CD4-positive, CD25-positive, alpha-beta regulatory T cell (primary cell): ENCODE results near the gene RAD51. TPM values are rescaled to one million over a fixed set of nuclear protein-coding genes. Genes with fewer than 3 reads are reported as not detected.

Experiments
- ATAC-seq, 2 donors: fragments of 150-1000 bp; cut with Tn5 transposase; one replicate each; pipeline ENCODE4 v1.10.0; 2021; ENCODE audit warnings: low read depth in 2 of 2, moderate number of reproducible peaks in 2 of 2, moderate library complexity in 1 of 2
- DNase-seq, 3 donors: peaks; one replicate each; pipeline versions ENCODE4 v3.0.0 to v3.0.0-alpha.2; 2012 to 2022; ENCODE audit warnings: mixed read lengths in 1 of 3
- H3K27ac ChIP-seq: one replicate; pipeline ENCODE4 v1.7.0; 2013; ENCODE audit warnings: mild to moderate bottlenecking, low read length; ENCODE audit not compliant: insufficient read depth, poor library complexity, severe bottlenecking
- H3K27me3 ChIP-seq: one replicate; pipeline ENCODE4 v1.7.0; 2013; ENCODE audit warnings: low read length; ENCODE audit not compliant: control insufficient read depth, insufficient read depth
- H3K36me3 ChIP-seq: one replicate; pipeline ENCODE4 v1.7.0; 2013; ENCODE audit warnings: mild to moderate bottlenecking, low read length, moderate library complexity; ENCODE audit not compliant: control insufficient read depth, insufficient read depth
- H3K4me1 ChIP-seq: 2 replicates; pipeline ENCODE4 v1.7.0; 2013; ENCODE audit warnings: mild to moderate bottlenecking, low read length; ENCODE audit not compliant: insufficient read depth, control insufficient read depth, poor library complexity, severe bottlenecking
- H3K4me3 ChIP-seq: one replicate; pipeline ENCODE4 v1.7.0; 2013; ENCODE audit warnings: low read depth, mild to moderate bottlenecking, low read length, moderate library complexity
- H3K9me3 ChIP-seq, 2 experiments: 1 replicate in 1 of 2; 2 replicates in 1 of 2; pipeline ENCODE4 v1.7.0; 2013; ENCODE audit warnings: low read length in 2 of 2, mild to moderate bottlenecking in 1 of 2, moderate library complexity in 1 of 2; ENCODE audit not compliant: control insufficient read depth in 2 of 2
- H3K27ac Mint-ChIP-seq, 3 donors: one replicate each; pipeline ENCODE4 v1.8.0; 2020 to 2022; ENCODE audit warnings: mild to moderate bottlenecking in 3 of 3, mixed read lengths in 3 of 3, moderate library complexity in 2 of 3
- H3K27me3 Mint-ChIP-seq: one replicate; pipeline ENCODE4 v1.8.0; 2022; ENCODE audit warnings: mild to moderate bottlenecking, mixed read lengths
- H3K36me3 Mint-ChIP-seq: one replicate; pipeline ENCODE4 v1.8.0; 2020; ENCODE audit warnings: mixed read lengths
- H3K4me1 Mint-ChIP-seq, 4 donors: one replicate each; pipeline ENCODE4 v1.8.0; 2020 to 2022; ENCODE audit warnings: mixed read lengths in 4 of 4, mild to moderate bottlenecking in 1 of 4
- H3K4me3 Mint-ChIP-seq, 4 donors: one replicate each; pipeline ENCODE4 v1.8.0; 2020 to 2022; ENCODE audit warnings: mild to moderate bottlenecking in 4 of 4, mixed read lengths in 4 of 4, moderate library complexity in 3 of 4
- H3K9me3 Mint-ChIP-seq, 7 donors: one replicate each; pipeline ENCODE4 v1.8.0; 2020 to 2022; ENCODE audit warnings: mixed read lengths in 7 of 7, mild to moderate bottlenecking in 3 of 7, moderate library complexity in 2 of 7
- polyA plus RNA-seq, 4 donors: library from polyadenylated mRNA; unstranded; fragments of 300-500 nt; fragmentation: Illumina TruSeq; gene quantifications; one replicate each; pipeline ENCODE4 v1.2.3, GENCODE V29; 2021
- total RNA-seq: library from RNA; stranded (reverse); gene quantifications from one replicate; pipeline ENCODE4 v1.2.3, GENCODE V29; 2022

The RAD51 gene
- total and polyA plus RNA-seq, 5 donors from 2014 or later = 1.5 to 6.5 (median 4.9) TPM

DNA sequence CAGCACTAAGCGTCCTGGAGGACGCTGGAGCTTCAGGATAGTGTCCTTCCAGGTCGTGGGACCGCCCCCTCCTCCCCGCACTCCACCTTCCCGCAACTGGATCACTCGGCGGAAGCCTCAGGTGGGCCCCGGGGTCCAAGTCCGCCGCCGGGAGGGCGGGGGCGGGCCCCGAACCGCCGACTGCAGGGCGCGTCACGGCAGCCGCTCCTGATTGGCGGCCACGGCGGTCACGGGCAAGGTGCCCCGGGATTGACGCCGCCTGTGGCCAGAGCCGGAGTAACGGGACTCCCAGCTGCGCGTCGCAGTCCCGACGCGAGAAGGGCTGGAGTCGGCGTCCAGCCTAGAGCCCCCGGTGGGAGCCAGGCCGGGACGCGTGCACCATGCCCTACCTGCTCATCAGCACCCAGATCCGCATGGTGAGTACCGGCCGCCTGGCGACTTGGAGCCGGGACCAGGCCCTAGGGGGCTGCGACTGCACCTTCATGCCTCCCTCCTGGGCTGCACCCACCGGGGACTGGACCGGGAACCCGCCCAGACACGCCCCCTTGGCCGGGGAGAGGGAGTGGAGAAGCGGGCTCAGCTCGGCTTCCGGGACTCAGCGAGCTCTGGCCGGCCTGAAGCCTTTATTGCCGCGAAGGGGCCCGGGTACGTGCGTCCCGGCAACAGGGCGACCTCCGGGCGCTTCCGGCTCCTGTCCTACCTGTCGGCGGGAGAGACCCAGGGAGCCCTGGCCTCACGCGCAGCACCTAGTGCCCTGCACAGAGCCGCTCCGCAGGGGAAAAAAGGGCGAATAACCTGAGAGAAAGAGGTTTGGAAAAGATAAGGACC is 69.0 kb downstream of the RAD51 start, which contains the start of gene GCHFR:
Gene GCHFR (plus strand): TSS at position 268 of the 828 bp plus-strand sequence. CDS start 113 bp downstream, at position 381.
- peaks cover 5% of the 10 kb centered on the region for H3K36me3 ChIP-seq
- Mint-ChIP-seq H3K27me3 (no peaks in the 10 kb centered on the region), H3K9me3 (no peaks in the 10 kb centered on the region), H3K4me3 (peak within 1 kb of the TSS; percentile 87 to 94 (median 90)), H3K36me3 (no peaks in the 10 kb centered on the region), H3K27ac (peak within 1 kb of the TSS; percentile 90 to 93 (median 91)), H3K4me1 (peaks cover 5 to 43% (median 11%) of the 10 kb centered on the region in 4 donors)
- H3K27ac ChIP-seq = peak within 1 kb of the TSS; percentile 78
- H3K4me1 ChIP-seq = peaks cover 38% of the 10 kb centered on the region
- H3K9me3 ChIP-seq = no peaks in the 10 kb centered on the region
- peak within 1 kb of the TSS; percentile 82 for H3K4me3 ChIP-seq
- DNase-seq (peak; percentile 67 to 82 (median 74)), ATAC-seq (peak; percentile 44 to 56)
- H3K27me3 ChIP-seq = no peaks in the 10 kb centered on the region

DNA sequence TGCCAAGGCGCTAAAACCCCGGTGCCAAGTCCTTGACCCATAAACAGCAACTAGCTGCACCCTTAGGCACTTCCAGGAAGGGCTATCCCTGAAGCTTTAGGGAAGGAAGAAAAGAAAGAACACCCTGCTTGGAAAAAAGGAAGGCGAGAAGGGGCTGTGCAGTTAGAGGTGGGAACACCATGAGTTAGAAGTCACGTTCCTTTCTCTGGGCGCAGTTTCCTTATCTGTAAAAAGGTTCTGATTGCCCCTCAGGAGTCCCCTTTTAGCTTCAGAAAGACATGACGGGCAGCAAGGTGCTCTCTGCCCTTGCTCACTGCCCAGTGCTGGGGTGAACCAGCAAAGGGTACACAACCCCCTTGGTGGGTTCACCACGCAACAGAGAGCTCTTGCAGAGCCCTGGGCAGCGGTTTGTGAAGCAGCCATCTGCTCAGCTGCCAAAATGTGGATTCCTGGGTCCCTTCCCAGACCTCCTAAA is 69.7 kb downstream of the RAD51 start:
- Mint-ChIP-seq H3K27me3 (no peaks in the 10 kb centered on the region), H3K4me1 (peaks cover 7 to 50% (median 15%) of the 10 kb centered on the region in 4 donors), H3K4me3 (peak overlapping the region; percentile 87 to 94 (median 90)), H3K9me3 (no peaks in the 10 kb centered on the region), H3K36me3 (no peaks in the 10 kb centered on the region), H3K27ac (peak overlapping the region; percentile 90 to 93 (median 91))
- H3K4me3 ChIP-seq = peak overlapping the region; percentile 82
- peaks cover 5% of the 10 kb centered on the region for H3K36me3 ChIP-seq
- H3K27ac ChIP-seq = peak overlapping the region; percentile 78
- H3K27me3 ChIP-seq = no peaks in the 10 kb centered on the region
- ATAC-seq (no peak), DNase-seq (no peak)
- H3K4me1 ChIP-seq = peaks cover 45% of the 10 kb centered on the region
- H3K9me3 ChIP-seq = no peaks in the 10 kb centered on the region

DNA sequence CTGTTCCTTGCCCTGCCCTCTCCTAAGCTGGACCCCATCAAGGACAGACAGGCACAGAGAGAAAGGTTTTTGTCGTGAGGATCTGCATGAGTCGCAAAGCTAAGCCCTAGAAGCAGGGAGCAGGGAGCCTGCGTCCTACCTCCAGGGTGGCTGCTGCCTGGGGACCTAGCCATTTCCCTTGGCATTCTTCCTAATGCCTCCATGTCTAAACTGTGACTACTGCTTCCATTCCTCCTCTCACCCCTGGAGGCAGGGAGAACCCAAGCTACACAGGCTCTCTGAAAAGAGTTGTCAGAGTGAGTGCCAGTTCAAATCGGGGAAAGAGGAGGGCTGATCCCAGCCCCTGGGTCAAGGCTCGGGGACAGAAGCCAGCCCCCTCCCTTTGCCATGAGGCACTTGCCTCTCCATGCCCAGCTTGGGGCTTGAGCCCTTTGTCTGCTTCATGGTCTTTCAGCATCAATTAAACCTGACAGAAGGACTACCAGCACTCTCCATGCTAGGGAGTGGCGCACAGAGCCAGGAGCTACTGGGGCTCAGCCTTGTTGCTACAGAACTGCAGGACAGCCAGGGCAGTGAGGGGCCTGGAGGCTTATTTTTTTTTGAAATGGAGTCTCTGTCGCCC is 71.3 kb downstream of the RAD51 start:
- Histone ChIP-seq H3K9me3 (no peaks in the 10 kb centered on the region), H3K27me3 (no peaks in the 10 kb centered on the region), H3K4me3 (no peak overlapping the region), H3K4me1 (peaks cover 50% of the 10 kb centered on the region), H3K27ac (peak overlapping the region; percentile 78), H3K36me3 (peaks cover 5% of the 10 kb centered on the region)
- Mint-ChIP-seq H3K27ac (peak overlapping the region in 2 of 3 donors; percentile 51 to 90), H3K27me3 (no peaks in the 10 kb centered on the region), H3K36me3 (no peaks in the 10 kb centered on the region), H3K9me3 (no peaks in the 10 kb centered on the region), H3K4me3 (peak overlapping the region in 1 of 4 donors; percentile 82), H3K4me1 (peaks cover 7 to 61% (median 19%) of the 10 kb centered on the region in 4 donors)
- ATAC-seq = no peak
- DNase-seq = no peak

DNA sequence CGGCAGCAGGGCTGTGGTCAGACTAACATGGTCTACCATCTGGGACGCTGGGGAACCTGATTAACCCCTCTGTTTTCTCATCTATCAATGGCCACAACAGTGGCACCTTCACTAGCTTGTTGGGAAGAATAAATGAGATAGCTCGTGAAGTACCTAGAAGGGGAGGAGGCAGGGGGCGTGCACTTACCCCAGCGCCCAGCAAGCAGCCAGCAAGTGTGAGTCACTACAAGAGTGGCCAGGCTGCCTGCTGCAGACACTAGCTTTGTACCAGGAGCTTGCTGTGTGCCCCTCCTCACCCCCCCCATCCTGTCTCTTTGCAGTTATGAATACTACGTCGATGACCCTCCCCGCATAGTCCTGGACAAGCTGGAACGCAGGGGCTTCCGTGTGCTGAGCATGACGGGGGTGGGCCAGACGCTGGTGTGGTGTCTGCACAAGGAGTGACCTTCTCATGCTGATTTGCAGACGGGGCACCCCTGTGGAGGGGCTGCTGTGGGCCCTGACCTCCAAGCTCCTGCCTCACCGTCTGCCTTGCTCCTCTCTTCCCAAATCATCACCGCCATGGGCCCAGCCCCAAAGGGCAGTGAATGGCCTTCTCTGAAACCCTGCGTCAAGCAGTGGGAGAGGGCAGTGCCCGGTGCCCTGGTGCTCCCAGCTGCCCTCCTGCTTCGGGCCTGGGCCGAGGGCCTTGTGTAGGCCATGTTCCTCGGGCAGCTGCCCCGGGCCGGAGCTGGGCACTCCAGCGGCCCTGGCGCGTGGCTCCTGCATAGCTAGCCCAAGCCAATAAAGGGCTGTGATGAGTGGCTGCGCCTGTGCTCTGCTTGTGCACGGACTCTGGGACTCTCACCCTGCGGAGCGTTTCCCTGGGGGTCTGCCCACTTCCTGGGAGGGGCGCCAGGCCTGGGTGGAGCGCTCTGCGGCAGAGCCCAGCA is 72.2 kb downstream of the RAD51 start:
- Histone ChIP-seq H3K36me3 (peaks cover 5% of the 10 kb centered on the region), H3K27me3 (no peaks in the 10 kb centered on the region), H3K27ac (no peak overlapping the region), H3K4me3 (no peak overlapping the region), H3K9me3 (no peaks in the 10 kb centered on the region), H3K4me1 (peaks cover 50% of the 10 kb centered on the region)
- no peaks in the 10 kb centered on the region for H3K27me3 Mint-ChIP-seq
- ATAC-seq (no peak), DNase-seq (no peak)
- H3K4me3 Mint-ChIP-seq = peak overlapping the region in 1 of 4 donors; percentile 81
- H3K36me3 Mint-ChIP-seq = no peaks in the 10 kb centered on the region
- peak overlapping the region in 1 of 3 donors; percentile 26 for H3K27ac Mint-ChIP-seq
- peaks cover 7 to 61% (median 19%) of the 10 kb centered on the region in 4 donors for H3K4me1 Mint-ChIP-seq
- no peaks in the 10 kb centered on the region for H3K9me3 Mint-ChIP-seq

DNA sequence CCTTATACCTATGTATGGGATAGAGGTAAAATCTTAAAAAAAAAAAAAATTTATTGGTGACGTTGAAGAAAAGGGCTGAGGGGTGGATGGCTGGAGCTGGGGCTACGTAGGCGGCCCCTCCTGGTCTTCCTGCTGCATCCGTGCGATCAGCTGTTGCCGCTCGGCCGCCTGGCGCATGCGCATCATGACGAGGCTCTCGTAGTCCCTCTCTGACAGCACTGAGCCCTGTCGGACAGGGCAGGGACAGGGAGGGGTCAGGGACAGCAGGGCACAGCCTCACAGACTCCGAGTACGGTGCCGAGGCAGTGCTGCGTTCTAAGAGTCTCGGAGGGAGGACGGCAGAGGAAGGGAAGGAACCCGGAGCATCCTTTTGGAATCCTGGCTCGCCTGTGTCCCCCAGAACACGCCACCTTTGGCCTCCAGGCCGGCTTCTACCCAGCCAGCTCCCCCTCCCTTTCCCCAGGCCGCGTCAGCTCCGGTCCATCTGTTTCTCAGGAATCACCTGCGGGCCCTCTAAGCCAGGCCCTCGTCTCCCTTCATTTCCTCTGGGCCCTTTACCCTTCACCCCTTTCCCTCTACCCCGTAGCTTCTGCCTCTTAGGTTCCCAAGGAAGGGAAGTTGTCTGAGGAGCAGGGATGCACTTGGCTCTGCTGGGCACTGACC is 73.0 kb downstream of the RAD51 start:
- Mint-ChIP-seq H3K36me3 (no peaks in the 10 kb centered on the region), H3K4me3 (peak overlapping the region in 2 of 4 donors; percentile 51 to 81), H3K27ac (peak overlapping the region in 2 of 3 donors; percentile 83 to 94), H3K4me1 (peaks cover 7 to 55% (median 19%) of the 10 kb centered on the region in 4 donors), H3K27me3 (no peaks in the 10 kb centered on the region), H3K9me3 (no peaks in the 10 kb centered on the region)
- DNase-seq (no peak), ATAC-seq (no peak)
- H3K27me3 ChIP-seq = no peaks in the 10 kb centered on the region
- H3K4me1 ChIP-seq = peaks cover 49% of the 10 kb centered on the region
- H3K4me3 ChIP-seq = no peak overlapping the region
- H3K27ac ChIP-seq = no peak overlapping the region
- H3K36me3 ChIP-seq = peaks cover 5% of the 10 kb centered on the region
- H3K9me3 ChIP-seq = no peaks in the 10 kb centered on the region

DNA sequence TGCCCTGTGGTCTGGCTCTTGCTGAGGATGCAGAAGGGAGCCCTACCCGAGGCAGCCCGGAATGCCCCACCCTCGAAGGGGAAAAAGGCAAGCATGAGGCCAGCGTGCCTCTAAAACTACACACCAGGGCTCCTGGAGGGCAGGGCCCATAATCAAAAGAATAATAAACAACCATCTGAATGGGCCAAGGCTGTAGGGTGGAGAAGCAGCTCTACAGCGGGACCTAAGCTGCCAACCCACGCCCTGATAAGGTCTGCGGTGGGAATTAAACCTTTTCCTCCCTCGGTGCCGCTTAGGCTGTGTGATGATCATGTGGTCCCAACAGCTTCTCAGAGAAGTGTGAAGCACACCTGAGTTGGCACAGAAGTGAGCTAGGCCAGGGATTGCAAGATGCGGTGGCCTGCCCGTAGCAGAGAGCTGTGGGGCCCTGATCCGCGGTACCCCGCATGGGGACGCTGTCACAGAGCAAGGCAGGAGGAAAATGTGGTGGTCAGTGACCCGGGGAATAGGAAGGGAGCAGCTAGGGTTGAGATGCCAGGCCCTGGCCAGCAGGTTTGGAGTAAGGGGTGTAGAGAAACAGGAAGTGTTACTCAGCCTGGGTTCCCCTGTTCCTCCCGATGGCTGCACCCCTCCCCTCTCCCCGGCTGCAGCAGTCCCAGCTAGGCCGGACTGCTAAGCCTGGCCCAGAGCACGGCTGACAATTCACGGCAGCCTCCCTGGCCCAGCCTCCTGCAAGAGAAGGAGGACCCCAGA is 73.7 kb downstream of the RAD51 start:
- Mint-ChIP-seq H3K27me3 (no peaks in the 10 kb centered on the region), H3K4me1 (peaks cover 7 to 49% (median 19%) of the 10 kb centered on the region in 4 donors), H3K4me3 (peak overlapping the region; percentile 62 to 89 (median 84)), H3K36me3 (no peaks in the 10 kb centered on the region), H3K27ac (peak overlapping the region; percentile 66 to 94 (median 92)), H3K9me3 (no peaks in the 10 kb centered on the region)
- no peaks in the 10 kb centered on the region for H3K9me3 ChIP-seq
- no peak for ATAC-seq
- H3K36me3 ChIP-seq = peaks cover 11% of the 10 kb centered on the region
- peak in 1 of 3 donors; percentile 36 for DNase-seq
- peak overlapping the region; percentile 60 for H3K27ac ChIP-seq
- H3K4me3 ChIP-seq = no peak overlapping the region
- H3K27me3 ChIP-seq = no peaks in the 10 kb centered on the region
- H3K4me1 ChIP-seq = peaks cover 42% of the 10 kb centered on the region
